Stimulated activated CD4-positive, alpha-beta T cell treated with anti-CD3 and anti-CD28 coated beads, Interleukin-4, amount 100 ng/mL, for 1 hour (primary cell): ENCODE measurements around the gene CCDC170.
A peak's percentile ranks its signal among the peaks of the same experiment; 100 is the strongest.
"Not testable (repeated sequence)": the region's sequence is repeated elsewhere in the genome, so short reads cannot be mapped to it uniquely, and the experiment has no call there.

ENCODE experiments used
- DNase-seq: peaks from one replicate; pipeline ENCODE4 v3.0.0-alpha.2; 2020

Gene CCDC170

GRCh38 chr6:151493804-151494234, at the start of gene CCDC170:
Gene CCDC170, plus strand, starts transcription at chr6:151494017. Its CDS starts 112 bp downstream, at chr6:151494129.
- peak; percentile 4 for DNase-seq

GRCh38 chr6:151445482-151445881, 48.3 kb upstream of the CCDC170 start:
- no peak for DNase-seq

GRCh38 chr6:151447237-151447636, 46.6 kb upstream of the CCDC170 start:
- no peak for DNase-seq

GRCh38 chr6:151448623-151449022, 45.2 kb upstream of the CCDC170 start:
- DNase-seq = no peak

DNA sequence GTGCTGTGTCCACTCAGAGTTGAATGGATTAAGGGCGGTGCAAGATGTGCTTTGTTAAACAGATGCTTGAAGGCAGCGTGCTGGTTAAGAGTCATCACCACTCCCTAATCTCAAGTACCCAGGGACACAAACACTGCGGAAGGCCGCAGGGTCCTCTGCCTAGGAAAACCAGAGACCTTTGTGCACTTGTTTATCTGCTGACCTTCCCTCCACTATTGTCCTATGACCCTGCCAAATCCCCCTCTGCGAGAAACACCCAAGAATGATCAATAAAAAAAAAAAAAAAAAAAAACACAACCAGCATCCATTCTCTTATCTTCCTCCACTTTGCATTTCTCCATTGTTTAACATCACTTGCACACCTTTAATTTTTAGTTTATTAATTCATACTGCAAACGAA, 42.9 kb upstream of the CCDC170 start:
- not testable (repeated sequence) for DNase-seq

- DNase-seq = no peak
These were observed 42.3 kb upstream of the CCDC170 start for GRCh38 chr6:151451417-151451949.

DNA sequence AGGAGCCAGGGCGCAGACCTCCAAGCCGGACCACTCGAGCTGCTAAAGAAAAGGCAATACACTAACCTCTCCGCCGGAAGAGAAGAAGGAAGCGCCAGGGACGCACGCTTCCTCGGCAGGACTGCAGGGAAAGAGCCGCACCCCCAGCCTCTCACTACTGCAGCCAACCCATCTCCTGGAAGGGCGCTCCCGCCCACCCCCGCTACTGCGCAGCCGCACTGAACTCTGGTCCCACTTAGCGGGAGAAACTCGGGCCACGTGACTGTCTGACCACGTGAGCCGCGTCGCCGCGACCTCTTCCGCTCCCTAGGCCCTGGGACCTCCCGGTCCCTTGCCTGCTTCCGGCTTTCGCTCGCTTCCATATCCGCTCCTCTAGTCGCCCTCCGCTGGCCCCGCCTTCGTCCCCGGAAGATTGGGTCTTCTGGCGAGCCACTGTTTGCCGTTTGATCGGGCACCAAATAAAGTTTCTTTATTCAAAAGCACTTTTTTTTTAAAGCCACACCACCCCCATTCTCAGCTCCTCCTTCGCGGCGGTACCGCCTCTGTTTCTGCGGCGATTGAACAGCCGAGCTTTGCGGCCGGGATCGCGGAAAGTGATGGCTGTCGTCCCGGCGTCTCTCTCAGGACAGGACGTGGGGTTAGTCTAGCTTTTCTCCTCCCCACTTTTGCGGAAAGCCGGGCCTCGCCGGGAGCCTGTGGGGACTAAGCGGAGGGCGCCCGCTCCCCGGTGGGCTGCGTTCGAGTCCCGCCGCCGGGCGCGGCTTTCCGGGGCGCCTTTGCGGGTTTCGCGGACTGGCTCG, 41.7 kb upstream of the CCDC170 start, which contains the start of gene RMND1:
TSS of gene RMND1 (minus strand) at position 177 of the 800 bp plus-strand sequence. CDS start 6,315 bp downstream, outside the sequence.
- peak; percentile 99 for DNase-seq

DNA sequence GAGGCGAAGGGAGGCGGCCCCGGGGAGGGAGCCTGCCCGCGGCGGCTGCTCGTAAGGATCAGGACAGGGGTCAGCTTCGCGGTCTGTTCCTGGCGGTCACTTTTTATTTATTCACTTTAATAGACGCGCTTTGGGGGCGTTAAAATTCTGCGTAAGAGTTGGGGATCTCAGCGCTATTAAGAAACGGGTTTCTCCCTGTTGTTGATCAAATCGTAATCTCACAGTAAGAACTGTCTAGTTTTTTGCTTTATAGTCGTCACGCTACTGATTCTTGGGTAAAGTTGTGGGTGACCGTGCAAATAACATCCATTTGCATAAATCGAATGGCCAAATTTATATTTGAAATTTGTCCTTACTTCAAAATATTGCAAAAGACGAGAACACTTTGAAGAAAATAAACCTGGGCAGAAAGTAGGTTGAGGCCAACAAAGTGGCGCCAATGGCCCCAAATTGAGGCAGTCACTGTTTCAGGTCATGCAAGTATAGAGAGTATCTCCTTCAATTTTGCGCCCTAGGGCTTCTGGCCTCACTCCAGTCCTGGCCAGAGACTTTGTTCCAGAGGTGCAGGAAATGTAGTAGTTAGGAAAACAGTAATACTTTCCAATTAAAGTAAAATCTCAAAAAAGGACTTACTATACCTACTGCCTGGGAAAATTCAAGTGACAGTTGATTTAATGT, 40.9 kb upstream of the CCDC170 start:
- no peak for DNase-seq

- DNase-seq = not testable (repeated sequence)
These were observed 37.9 kb upstream of the CCDC170 start for GRCh38 chr6:151455751-151456398.

DNA sequence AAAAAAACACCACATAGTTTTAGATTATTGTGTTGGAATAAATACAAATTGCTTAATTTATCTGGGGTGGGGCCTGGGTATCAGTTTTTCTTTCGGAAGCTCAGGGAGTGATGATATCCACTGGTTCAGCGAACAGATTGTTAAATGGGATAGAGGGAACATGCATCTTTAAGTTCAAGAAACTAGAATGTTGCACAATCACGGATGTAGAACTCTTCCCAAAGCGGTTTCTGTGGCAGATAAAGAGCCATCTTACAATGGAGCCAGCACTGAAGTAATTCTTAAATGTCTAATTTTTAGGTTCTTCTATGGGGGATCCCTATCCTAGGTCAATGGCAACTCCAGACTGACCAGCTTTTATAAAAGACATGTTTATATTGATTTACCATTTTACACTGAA, 32.1 kb upstream of the CCDC170 start:
- no peak for DNase-seq

DNA sequence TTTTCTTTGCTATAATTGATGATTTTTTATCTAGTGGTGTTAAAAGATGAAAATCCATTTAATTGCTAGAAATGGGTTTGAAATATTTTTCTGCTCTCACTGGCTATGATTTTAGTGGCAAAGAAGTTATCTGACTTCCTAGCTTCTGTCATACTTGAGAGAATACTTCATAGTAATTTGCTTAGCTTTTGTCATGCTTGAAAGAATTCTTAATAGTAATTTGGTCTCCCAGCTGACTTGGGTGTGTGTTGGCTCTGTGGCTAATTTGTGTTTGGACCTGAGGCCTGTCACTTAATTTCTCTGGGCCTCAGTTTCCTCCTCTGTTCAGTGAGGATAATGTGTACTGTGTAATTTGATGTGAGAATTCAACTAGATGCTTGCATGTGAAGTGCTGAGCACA, 29.1 kb upstream of the CCDC170 start:
- DNase-seq = no peak

DNA sequence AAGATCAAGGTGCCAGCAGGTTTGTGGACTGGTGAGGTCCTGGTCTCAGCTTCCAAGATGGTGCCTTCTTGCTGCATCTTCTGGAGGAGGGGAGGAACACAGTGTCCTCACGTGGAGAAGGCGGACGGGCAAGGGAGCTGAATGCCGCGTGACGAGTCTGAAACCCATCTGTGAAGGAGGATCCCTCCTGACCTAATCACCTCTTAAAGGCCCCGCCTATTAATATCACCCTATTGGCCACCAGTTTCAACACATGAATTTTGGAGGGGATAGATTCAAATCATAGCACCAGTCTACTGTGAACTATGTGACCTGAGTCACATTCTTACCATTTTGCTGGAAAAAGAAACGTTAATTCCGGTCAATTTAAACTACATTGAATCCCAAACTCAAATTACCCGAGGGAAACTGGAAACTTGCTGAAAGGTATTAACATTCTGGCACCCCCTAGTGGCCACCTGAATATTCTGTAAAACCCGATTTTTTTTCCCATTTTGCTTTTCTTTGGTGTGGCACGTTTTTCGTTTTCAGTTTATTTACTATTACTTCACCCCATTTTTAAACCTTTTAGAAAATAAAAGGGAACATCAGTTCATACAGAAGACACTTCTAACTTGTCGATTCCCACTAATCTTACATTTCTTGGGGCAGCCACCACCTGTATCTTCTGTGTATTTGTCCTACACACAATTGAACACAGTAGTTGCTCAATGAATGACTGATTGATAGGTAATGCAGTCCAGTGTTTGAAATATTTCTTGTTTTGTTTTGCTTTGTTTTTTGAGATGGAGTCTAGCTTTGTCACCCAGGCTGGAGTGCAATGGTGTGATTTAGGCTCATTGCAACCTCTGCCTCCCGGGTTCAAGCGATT, 17.9 kb upstream of the CCDC170 start:
- DNase-seq = peak; percentile 26

DNA sequence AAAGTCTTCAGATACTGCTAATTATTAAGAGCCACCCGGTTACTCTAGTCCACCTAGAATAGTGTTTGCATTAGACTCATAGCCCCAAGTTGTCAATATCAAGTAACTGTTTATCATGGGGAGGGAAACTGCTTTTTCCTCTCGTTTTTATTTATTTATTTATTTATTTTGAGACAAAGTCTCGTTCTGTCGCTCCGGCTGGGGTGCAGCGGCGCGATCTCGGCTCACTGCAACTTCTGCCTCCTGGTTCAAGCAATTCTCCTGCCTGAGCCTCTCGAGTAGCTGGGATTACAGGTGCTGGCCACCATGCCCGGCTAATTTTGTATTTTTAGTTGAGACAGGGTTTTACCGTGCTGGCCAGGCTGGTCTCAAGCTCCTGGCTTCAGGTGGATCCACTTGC, 16.1 kb upstream of the CCDC170 start:
- DNase-seq = no peak

- DNase-seq = no peak
These were observed 15.1 kb upstream of the CCDC170 start for GRCh38 chr6:151478670-151479069.

- no peak for DNase-seq
These were observed 12.0 kb upstream of the CCDC170 start for GRCh38 chr6:151481786-151482185.

DNA sequence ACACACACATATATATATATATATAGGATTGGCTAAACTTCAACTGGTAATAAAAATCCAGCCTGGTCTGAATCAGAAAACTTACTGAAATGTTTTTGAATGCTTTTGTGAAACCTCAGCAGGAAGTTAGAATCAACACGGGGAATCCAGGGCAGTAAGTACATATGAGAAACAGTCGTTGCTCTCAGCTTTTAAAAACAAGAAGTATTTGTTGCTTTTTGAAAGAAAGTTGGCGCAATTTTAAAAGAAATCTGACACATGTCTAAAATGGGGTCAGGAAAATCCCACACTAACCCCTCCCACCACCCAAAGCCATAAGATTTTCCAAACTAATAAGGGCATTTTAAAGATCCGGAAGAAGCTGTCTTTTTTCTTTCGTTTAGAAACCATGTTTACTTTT, 11.5 kb upstream of the CCDC170 start:
- DNase-seq = no peak

DNA sequence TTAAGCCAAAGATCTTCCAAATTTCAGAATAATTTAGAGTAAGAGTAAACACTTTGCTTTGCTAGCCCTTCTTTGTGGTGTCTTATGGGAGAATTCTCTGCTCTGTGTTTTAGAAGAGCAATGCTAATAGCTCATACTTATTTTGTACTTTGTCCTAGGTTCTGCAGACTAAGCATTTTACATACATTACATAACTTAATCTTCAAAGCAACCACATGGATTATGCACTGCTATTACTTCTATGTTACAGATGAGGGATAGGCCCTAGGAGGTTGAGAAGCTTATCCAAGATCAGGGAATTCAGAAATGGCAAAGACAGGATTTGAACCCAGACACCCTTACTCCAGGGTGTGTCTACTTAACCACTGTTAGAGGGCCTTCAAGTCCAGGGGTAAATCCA, 9.8 kb upstream of the CCDC170 start:
- DNase-seq = no peak

GRCh38 chr6:151488226-151488625, 5.6 kb upstream of the CCDC170 start:
- no peak for DNase-seq

- DNase-seq = no peak
These were observed 2.8 kb upstream of the CCDC170 start for GRCh38 chr6:151490996-151491395.

DNA sequence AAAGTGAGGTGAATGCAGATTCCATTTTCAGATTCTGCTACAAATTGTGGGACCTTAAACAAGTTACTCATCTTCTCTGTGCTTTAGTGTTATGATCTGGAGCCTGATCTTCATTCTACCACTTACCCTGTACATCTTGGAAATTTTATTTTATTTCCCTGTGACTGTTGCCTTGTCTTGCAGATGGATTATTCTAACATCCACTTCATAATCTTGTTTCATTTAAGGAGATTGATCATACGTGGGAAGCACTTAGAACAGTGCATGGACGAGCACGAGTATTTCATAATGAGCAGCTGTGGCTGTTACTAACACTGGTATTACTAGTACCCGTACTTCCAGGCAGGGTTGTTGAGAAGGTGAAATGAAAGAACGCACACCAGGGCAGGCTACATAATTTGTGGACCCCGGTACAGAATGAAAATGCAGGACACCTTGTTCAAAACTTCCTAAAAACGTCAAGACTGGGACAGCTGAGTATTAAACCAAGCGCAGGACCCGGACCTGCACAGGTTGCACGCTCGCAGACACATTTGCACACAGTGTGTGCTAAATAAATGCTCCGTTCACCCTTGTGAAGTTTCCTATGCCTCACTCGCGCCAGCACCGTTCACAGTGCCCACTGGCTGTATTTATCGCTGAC, 535 bp upstream of the CCDC170 start:
- no peak for DNase-seq

GRCh38 chr6:151494235-151494935, 568 bp downstream of the CCDC170 start:
- peak; percentile 11 for DNase-seq
